Measurements from ENCODE around the gene NEDD4L.

NEDD4L gene

GRCh38 chr18:58403799-58404455 lies 359.9 kb downstream of the NEDD4L start:
- no peak for TF ChIP-seq CTCF (IDR thresholded peaks at IDR 0.05; ENCODE audit: insufficient read depth, low read length, missing control alignments)

GRCh38 chr18:58405107-58405898 lies 361.3 kb downstream of the NEDD4L start:
- POLR2A ChIA-PET = no interaction called here
- CTCF ChIA-PET = interaction anchor here (1.3 kb wide), 1 partner anchor 10 kb away, joined by 5 read pairs; no protein-coding TSS in a partner anchor
- no peak for DNase-seq (ENCODE audit: low read depth, low spot score)
- TF ChIP-seq CTCF (IDR thresholded peaks at IDR 0.05; ENCODE audit: insufficient read depth, low read length, missing control alignments) = no peak
- no peak overlapping the region for H3K4me3 ChIP-seq (ENCODE audit: low read depth, low read length)

More at GRCh38 chr18:58403799-58404455, 359.9 kb downstream of the NEDD4L start:
- POLR2A ChIA-PET = no interaction called here
- no peak overlapping the region for H3K4me3 ChIP-seq (ENCODE audit: low read depth, low read length)
- CTCF ChIA-PET = no interaction called here
- DNase-seq (ENCODE audit: low read depth, low spot score) = no peak

- DNase-seq (ENCODE audit: low read depth, low spot score) = no peak
- no peak overlapping the region for H3K4me3 ChIP-seq (ENCODE audit: low read depth, low read length)
- TF ChIP-seq CTCF (IDR thresholded peaks at IDR 0.05; ENCODE audit: insufficient read depth, low read length, missing control alignments) = no peak
- ChIA-PET CTCF (no interaction called here), POLR2A (no interaction called here)
These were observed 363.2 kb downstream of the NEDD4L start for GRCh38 chr18:58407263-58407648.

- no peak overlapping the region for H3K4me3 ChIP-seq (ENCODE audit: low read depth, low read length)
- ChIA-PET CTCF (no interaction called here), POLR2A (no interaction called here)
- no peak for DNase-seq (ENCODE audit: low read depth, low spot score)
- no peak for TF ChIP-seq CTCF (IDR thresholded peaks at IDR 0.05; ENCODE audit: insufficient read depth, low read length, missing control alignments)
These were observed 363.8 kb downstream of the NEDD4L start for GRCh38 chr18:58407649-58408407.

GRCh38 chr18:58408665-58409064 lies 364.6 kb downstream of the NEDD4L start:
- ChIA-PET POLR2A (no interaction called here), CTCF (no interaction called here)
- TF ChIP-seq CTCF (IDR thresholded peaks at IDR 0.05; ENCODE audit: insufficient read depth, low read length, missing control alignments) = no peak
- no peak overlapping the region for H3K4me3 ChIP-seq (ENCODE audit: low read depth, low read length)
- DNase-seq (ENCODE audit: low read depth, low spot score) = no peak

All from AG04449 (cell line).